Stimulated activated CD4-positive, alpha-beta T cell treated with anti-CD3 and anti-CD28 coated beads, Interleukin-2, amount 100 ng/mL, for 48 hours (primary cell): ENCODE results near the gene ANKRD9.

Experiments
- DNase-seq, 2 donors: peaks; one replicate each; pipeline ENCODE4 v3.0.0-alpha.2; 2020

Gene ANKRD9

DNA sequence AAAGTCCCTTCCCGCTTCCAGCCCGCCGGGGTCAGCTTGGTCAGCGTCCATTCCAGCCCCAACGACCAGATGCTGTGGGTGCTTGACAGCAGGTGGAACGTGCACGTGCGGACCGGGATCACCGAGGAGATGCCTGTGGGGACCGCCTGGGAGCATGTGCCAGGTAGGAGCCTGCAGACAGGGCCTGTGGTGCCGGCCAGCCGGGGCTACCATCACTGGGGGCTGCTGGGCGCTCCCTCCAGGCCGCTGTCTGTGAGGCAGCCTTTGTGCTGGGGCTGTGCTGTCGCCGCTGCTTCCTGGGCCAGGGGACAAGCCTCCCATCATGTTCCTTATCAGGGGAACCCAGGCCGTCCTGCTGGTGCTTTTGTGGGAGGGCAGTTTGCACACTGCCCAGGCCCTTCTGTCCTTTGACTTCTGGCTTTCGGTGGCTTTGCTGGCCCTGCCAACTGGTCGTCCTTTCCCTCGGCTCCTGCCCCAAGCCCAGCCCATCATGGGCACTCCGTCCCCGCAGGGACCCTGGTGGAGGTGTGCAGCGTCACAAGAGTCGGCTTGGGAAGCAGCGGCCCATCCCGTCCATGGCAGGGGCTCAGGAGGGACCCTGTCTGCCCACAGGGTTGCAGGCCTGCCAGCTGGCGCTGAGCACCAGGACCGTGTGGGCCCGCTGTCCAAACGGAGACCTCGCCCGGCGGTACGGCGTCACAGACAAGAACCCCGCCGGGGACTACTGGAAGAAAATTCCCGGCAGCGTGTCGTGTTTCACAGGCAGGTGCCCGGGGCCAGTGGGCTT is 12.4 kb downstream of the ANKRD9 start:
- DNase-seq, result no peak

DNA sequence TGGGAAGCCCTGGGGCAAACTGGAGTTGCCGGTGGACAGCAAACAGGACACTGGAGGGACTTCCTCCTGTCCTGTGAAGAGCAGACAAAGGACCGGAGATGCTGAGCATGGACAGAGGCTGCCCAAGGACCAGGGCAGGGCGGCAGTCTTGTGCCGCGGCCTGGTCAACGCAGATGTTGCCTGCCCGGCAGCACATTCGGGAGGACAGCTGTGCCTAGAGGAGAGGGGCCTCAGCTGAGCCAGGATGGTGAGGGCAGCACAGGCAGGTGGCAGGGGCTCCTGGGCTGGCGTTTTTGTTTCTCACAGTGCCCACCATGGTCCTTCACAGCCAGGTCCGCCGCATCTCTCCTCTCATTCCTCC is 13.3 kb downstream of the ANKRD9 start:
- no peak for DNase-seq

DNA sequence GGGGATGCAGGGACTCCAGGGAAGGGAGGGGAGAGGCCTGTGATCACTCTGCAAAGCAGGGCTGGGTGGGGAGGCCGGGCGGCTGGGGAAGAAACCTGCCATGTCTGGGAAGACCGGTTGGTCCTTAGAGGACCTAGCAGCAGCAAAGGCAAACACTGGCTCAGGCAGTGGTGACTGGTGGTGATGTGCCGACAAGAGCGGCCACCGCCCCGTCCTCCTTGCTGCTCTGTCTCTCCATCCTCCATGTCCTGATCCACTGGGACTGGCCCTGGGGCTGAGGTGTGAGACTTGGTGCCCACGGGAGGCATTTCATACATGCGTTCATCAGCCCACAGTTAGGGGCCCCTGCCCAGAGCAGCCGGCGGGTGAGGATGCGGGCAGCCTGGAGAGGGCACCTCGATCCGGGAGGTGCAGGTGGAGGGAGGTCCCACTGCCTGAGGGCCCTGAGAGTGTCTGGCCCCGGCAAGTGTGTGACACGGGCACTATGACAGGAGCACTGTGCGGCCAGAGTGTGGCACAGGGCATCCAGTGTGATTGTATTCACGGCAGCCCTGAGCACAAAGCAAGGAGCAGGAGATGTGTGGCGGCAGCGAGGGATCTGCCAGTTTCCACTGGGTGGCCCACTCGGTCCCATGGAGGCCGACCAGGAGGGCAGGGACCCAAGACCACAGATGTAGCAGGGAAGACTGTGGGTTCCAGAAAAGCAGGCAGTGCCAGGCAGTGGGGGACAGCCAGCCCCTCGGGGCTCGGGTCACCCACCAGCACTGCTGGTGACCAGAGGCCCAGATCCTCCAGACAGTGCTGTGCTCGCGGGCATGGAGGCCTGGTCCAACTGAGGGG is 13.9 kb downstream of the ANKRD9 start:
- no peak for DNase-seq

DNA sequence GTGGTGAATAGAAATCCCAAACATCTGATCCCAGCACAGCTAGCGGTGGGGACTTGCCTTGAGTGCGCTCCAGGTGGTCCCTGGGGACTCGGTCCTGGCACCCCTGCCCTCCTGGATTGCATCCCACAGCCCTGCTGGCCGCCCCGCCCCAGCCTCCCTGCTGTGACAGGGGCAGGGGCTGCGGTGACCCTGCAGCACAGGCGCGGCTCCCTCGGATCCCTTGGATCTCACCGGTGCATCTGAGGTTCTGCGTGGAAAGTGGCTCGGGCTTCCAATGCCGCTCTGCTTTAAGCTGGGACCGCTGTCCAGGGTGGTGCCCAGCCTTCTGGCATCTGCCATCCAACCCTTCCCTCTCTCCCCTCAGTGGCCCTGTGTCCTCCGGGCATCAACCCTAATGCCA is 16.0 kb downstream of the ANKRD9 start:
- DNase-seq, result no peak

DNA sequence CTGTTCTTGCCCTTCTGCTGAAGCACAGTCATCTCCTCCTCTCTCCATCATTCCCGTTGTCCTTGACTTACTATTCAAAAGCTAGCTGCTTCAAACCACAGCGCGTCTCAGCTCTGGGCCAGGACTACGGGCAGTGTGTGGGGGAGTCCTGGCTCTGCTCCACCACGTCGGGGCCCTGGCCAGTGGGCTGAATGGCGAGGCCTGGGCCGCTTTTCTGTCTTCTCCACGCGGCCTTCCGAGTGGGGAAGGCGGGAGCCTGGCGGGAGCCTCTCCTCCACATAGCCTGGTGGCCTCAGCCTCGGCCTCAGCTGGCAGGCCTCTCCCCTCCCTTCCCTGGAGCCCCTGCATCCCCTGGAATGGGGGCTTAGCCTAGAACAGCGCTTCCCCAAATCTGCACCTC is 16.5 kb downstream of the ANKRD9 start:
- DNase-seq, result no peak

DNA sequence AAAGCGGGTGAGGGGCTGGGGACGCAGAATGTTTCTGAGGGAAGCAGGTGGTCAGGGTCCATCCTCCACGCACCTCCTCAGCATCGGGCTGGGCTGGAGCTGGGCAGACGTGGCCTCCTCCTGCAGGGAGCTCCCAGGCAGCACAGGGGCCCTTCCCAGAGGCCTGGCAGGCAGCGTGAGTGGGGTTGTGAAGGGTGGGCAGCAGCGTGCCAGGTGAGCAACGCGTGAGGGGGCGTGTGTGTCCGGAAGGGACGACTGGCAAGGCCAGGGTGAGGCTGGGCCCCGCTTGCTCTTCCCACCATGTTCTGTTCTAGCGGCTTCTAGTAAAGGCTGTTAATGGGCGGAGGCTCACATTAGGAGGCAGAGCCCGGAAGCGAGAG is 17.1 kb downstream of the ANKRD9 start:
- no peak for DNase-seq

DNA sequence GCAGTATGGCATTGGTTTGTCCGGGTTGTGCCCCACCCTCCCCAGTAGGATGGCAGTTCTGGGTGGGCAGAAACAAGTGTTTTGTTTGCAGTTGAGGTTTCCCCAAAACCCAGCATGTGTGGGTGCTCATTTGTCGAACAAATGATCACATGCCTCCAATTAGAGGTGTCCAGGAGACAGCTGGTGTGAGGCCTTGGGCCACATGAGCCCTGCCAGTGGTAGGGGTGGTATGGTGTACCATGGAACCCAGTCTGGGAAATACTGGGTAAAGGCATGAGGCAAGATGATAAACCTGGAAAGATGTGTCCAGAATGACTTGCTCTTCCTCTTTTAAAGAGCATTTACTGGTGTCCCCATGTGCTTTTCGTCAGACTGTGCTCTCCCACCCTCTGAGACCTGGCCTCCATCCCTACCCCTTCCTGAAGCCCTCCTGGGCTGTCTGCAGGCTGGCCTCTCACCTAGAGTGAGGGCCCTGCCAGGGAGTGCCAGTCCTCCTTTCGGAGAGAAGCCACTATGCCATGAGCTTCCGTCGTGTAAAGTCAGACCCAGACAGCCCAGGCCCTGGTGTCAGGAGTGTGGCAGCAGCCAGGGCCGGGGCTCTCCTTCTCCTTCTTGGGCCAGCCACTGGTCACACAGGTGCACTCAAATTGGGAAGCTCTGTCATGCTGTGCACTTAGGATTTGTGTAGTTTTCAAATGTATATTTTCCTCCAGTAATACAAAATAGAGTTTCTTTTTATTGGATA is 17.6 kb downstream of the ANKRD9 start:
- DNase-seq, result no peak

DNA sequence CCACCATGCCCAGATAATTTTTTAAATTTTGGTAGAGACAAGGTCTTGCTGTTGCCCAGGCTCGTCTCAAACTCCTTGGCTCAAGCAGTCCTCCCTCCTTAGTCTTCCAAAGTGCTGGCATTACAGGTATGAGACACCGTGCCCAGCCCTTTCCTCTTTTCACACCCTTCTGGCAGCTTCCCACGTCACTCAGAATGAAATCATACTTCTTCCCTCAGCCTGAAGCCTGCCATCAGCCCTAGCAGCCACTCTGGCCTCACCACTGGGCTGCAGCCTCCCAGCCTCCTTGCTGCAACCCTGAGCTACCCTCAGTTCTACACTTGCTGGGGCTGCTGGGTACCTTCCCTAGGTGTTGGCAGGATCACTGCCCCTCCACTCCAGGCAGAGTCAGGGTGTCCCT is 18.2 kb downstream of the ANKRD9 start:
- no peak for DNase-seq

DNA sequence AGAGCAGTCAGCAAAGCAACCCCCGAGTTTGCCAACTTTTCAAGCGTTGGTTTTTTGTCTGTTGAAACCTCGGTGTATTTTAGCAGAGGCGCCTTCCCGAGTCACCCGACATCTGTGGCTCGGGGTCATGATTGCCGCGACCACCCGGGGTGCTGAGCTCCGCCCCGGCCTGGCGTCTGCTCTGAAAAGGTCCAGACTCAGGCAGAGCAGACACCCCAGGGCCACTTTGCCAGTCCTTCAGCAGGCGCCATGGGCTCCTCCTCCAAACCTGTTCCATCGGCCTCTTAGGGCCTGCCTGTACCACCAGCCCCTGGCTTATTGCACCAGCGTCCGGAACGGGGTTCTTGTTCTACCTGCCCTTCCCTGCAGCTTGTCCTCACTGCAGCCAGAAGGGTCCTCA is 19.1 kb downstream of the ANKRD9 start:
- no peak for DNase-seq

DNA sequence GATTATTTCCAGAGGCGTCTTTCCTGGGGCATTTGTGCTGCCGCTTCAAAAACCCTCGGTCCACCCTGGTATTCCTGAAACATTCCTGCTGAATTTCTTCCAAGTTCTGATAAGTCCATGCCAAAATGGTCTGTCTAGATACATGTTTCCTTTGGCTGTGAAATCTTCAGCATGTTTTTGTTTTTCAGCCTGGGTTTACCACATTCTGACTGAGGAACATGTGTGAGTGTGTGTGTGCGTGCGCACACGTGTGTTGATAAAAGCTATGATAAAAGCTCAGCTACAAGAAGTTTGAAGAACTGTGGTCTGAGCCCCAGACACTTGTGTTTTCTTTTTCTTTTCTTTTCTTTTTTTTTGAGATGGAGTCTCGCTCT is 22.4 kb downstream of the ANKRD9 start:
- DNase-seq, result no peak

DNA sequence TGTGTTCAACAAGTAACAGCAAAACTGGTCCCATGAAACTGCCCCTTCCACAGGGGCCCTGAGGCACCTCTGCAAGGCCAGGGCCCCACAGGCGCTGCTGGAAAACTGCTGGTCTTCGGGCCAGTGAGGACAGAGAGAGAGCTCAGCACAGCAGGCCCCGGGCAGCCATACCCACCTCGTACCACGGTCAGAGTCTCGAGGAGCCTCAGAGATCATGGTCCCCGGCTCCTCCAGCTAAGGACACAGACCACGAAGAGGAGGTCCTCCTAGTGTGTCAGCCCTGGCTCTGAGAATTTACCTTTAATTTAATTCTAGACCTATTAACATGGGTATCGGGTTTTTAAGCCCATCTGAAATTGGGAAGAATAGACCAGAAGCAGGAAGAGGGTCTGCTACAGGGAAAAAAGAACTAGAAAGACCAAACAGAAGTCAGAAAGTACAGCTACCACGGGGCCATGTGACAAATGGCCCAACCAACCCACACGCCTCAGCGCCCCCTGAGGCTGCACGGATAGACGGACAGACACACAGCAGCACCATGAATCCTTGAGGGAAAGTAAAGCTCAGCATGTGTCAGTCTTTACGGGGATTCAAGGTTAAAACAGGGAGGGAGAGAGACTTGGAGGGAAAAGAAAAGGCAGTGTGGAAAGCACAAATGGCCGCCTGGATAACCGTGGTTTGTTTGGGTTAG is 22.9 kb downstream of the ANKRD9 start:
- DNase-seq, result no peak

DNA sequence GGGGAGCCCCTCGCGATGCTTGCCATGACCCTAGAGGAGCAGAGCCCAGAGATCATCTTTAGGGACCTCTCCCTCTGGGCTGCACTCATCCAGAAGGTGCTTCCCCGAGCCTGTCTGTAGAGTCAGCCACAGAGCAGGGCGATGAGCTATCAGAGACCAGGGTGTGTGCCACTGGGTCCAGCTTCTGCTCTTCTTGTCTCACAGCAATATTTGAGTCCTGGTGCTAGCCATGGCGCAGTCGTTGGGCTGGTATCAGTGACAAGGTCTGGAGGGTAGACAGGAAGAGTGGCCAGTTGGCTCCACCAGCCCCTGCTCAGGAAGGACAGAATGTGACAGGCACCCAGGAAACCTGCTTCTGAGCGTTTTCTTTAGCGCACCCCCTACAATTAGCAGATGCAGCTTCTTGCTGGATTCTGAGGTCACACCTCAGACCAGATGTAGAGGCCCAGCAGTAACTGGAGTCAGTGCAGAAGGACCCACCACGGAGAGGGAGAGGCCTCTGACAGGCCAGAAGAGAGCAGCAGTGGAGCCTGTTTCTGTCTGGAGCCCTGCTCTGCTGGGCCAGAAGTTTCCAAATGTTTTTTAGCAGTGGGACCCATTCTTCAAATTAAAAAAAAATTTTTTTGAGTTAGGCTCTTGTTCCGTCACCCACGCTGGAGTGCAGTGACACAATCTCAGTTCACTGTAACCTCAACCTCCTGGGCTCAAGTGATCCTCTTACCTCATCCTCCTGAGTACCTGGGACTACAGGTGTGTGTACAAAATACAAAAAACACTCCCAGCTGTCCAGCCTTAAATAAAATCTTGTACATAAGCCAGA is 23.7 kb downstream of the ANKRD9 start:
- no peak for DNase-seq

DNA sequence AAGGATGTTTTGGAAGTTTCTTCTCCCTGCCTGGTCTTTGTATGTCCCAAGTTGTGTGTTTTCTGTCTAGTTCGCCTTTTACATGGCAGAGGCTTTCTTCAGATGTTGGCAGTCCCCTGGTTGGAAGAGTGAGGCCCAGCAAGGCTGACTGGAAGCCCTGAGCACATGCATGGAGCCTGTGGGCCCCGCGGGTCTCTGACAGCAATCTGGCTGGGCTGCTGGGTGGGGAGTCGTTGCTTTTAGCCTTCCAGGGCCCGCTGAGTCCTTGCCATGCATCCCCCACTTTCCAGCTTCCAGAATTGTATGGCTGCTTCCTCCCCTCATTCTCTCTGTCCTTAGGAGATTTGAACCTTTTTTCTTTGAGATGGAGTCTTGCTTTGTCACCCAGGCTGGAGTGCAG is 25.3 kb downstream of the ANKRD9 start:
- no peak for DNase-seq

DNA sequence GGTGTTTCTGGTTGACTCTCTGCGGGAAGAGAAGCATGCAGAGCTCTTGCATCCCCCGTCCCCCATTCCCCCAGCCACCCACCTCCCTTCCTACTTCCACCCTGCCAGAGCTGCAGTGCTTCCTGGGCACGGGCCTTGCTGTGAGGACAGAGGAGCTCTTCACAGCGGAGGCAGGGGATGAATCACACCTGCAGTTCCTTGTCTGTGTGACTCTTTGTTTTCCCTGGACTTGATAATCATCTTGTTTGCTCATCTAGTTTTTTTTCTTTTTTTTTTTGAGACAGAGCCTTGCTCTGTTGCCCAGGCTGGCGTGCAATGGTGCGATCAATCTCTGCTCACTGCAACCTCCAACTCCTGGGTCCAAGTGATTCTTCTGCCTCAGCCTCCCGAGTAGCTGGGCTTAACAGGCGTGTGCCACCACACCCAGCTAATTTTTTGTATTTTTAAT is 27.8 kb downstream of the ANKRD9 start:
- DNase-seq, result no peak

DNA sequence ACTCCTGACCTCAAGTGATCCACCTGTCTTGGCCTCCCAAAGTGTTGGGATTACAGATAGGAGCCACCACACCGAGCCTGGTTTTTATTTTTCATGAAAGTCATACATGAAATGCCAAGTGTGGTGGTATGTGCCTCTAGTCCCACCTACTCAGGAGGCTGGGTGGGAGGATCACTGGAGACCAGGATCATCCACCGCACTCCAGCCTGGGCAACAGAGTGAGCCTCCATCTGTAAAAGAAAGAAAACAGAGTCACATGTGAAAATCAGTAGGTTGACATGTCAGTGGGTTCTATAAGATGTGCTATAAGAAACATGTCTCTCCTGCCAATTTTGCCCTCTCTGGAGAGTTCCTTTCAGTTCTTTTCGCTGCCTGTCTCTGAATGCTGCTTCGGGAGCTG is 28.2 kb downstream of the ANKRD9 start:
- no peak for DNase-seq

DNA sequence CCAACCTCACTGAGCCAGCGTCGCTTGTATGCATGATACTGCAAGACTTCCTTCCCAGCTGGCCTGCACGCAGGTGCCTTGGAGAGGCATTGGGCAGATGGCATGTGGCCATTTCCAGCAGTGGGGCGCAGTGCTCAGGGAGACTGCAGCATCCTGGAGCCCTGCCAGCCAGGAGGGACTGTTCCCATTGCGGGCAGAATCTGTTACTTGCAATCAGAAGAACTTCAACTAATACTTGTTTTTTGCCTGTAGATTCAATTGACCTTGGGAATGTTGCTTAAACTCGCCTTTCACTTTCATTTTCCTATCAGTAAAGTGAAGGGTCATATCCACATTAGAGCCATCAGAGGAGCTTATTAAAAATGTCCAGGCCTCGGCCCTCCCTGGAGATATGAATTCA is 29.8 kb downstream of the ANKRD9 start:
- no peak for DNase-seq

DNA sequence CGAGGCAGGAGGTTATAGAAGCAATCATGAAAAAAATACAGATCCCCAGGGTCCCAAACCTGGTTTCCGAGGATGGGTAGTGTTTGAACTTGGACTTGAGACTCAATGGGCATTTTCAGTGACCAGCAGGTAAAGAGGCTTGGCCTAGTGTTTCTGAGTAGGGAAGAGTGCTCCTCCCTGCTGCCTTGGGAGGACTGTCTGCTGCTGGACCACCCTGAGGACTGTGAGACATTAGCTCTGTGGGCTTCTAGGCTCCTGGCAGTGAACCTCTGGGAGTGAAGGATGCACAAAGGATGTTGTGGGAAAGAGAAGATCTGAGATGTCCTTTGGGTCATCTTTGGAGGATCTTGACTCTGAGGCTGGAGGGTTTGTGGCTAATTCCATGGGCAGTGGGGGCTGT is 30.5 kb downstream of the ANKRD9 start:
- no peak for DNase-seq

DNA sequence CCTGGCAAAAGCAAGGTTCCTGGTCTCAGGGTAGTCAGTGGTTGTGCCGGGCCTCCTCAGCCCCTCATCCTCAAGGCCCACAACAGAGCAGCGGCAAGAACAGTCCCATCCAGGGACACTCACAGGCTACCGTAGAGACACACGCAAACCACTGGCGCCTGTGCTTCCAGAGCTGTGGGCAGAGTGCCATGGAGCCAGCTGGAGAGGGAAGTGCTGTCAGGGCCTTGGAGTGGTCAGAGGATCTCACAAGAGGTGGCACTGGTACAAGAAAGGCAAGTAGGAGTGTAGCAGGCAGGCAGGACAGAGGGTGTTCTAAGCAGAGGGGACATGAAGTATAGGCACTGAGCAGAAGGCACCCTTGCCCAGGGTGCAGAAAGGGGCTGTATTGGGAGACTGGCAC is 34.6 kb downstream of the ANKRD9 start:
- DNase-seq, result no peak

DNA sequence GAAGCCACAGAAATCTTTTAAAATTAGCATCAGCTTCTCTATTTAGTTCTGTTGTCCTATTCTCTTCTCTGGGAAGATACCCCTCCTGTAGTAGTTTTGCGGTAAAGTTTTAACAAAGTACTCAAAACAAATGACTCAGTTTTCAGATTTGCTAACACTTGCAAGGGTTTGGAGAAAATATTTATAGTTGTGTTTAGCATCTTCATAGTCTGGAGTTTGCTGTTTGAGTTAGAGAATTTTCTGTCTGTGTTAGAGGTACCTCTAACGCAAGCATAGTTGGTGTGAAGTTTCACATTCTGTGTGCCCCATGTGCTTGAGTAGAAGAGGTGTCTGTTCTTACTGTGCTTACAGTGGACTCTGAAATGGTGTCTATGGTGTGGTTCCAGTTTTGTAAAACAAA is 36.0 kb downstream of the ANKRD9 start:
- DNase-seq, result no peak

DNA sequence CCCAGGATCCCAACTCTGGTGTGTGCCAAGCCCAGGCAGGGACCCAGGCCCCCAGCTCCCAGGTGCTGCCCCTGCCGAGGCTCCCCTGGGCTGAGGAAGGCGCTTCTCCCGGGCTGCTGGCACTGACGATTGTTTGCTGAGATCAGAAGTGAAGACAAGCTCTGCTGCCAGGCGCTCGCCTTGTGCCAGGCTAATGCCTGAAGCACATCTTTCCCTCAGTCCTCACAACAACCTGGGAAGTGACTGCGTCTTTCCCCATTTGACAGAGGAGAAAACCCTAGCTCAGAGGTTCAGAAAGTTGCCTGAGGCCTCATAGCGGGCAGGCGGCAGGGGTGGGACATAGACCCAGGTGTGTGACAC is 36.8 kb downstream of the ANKRD9 start:
- DNase-seq, result no peak

DNA sequence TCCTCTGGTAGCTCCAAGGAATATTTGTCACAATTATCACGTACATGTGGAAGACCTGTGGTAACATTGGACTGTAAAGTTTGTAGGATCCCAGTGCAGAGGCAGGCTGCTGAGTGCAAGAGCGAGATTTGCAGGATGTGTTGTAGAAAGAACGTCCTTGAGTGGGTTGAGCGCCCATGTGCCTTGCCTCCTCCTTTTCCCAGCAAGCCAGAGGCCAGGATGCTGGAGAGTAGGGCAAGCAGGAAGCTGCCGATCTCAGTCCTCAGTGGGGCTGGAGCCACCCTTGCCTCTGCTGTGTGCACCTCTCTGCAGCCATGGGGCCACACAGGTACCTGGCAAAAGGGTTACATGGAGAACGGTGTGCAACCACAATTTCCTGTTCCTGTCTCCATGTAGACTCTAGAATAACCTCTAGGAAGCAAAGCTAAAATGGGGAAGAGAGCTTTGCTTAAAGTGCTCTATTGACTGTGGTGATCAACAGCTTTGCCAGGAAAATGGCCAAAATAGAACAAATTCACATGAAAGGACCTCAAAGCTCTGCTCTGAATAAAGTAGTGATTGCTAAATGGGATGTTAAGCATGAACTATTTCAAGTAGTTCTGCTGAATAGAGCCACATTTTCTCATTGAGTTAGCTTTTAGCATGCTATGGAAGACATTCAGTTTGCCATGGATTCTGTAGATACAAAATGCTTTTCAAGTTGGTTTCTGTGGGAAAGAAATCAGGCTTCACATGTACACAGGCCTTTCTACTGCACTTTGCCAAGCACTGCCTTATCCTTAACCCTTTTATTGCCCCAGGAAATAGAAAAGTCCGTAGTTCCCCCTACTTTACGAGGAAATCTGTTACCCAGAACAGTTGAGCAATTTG is 37.4 kb downstream of the ANKRD9 start:
- no peak for DNase-seq
